NCI-H1048 (cell line): ENCODE data around the gene TUBA8.
"Not testable (repeated sequence)": the region's sequence is repeated elsewhere in the genome, so short reads cannot be mapped to it uniquely, and the experiment has no call there.

Experiments
- DNase-seq: peaks from one replicate; lab custom pipeline; 2025; lab: John Stamatoyannopoulos, UW

Gene TUBA8

GRCh38 chr22:18130699-18131429 is 20.3 kb downstream of the TUBA8 start:
- no peak for DNase-seq

- DNase-seq, result no peak
These were observed 22.8 kb downstream of the TUBA8 start for GRCh38 chr22:18133452-18133851.

DNA sequence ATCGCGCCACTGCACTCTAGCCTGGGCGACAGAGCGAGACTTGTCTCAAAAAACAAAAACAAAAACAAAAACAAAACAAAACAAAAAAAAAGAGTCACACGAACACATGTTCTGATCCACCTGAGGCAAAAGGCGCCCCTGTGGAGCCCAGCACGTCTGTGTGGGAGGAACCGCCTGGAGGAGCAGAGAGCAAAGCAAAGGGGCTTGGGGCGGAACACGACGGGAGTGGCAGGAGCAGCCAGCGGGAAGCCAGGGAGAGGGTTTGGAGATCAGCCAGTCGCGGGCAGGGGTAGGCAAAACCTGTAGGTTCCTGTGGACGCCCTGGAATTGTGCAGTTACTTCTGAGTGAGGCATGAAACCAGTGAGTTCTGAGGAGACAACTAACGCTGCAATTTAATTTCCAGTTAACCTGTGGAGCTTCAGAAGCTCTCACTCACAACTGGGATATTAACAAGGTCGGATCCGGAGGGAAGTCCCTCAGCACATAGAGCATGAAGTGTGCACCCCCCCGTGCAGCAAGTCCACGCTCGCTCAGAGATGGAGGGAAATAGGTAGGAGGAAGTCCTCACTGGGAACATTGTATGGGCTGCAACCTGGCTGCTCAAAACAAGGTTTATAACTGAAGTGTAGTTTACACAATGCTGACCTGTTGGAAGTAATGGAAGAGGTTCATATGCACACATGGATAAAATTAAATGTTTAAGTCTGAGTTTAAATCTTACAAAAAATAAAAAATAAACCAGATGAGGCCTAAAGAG is 26.1 kb downstream of the TUBA8 start:
- no peak for DNase-seq

DNA sequence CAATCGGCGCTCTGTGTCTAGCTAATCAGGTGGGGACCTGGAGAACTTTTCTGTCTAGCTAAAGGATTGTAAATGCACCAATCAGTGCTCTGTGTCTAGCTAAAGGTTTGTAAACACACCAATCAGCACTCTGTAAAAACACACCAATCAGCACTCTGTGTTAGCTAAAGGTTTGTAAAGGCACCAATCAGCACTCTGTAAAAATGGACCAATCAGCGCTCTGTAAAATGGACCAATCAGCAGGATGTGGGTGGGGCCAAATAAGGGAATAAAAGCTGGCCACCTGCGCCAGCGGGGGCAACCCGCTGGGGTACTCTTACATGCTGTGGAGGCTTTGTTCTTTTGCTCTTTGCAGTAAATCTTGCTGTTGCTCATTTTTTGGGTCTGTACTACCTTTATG is 30.4 kb downstream of the TUBA8 start:
- not testable (repeated sequence) for DNase-seq

- DNase-seq, result no peak
These were observed 33.5 kb downstream of the TUBA8 start for GRCh38 chr22:18144105-18144504.

DNA sequence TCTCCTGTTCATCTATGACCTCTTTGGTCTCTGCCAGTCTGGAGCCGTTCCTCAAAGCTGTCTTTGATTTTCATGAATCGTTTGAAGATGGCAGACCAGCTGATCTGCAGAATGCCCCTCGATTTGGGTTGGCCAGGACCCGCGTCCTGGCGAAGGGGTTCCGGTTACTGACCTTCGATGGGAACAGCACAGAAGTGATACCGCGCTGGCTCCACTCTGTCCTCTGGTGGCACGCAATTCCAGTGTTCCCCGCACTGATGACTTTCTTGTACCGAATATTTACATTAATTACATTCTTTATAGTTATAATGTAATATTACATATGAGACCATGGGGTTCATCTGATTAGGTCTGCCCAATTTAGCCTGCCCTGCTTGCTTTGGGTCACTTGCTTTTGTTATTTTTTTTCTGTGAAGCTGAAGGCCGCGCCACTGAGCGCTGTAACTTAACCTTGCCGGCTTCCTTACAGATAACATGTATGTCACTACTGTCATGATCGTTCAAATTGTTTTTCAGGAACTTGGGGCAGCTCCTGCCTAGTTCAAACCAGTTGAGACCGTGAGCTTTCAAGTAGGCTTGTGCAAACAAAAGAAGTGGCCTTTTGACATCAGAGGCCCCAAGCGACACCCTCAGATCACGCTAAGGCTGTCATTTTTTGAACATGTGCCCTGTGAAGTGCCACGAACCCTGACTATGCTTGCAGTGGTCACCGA is 35.2 kb downstream of the TUBA8 start:
- no peak for DNase-seq

DNA sequence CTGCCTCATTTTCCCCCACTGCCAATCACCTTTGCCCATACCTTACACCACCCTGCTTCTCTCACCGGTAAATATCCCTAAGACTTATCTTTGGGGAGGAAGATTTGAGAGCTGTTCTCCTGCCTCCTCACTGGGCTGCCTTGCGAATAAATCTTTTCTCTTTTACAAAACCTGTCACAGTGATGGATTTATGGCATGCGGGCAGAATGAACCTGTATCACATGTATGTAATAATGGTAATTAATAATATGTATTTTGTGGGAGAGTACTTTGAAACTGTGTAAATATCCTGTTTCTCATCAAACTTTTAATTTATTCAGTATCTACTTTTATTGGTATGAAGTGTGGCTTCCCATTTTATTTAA is 35.8 kb downstream of the TUBA8 start:
- no peak for DNase-seq

DNA sequence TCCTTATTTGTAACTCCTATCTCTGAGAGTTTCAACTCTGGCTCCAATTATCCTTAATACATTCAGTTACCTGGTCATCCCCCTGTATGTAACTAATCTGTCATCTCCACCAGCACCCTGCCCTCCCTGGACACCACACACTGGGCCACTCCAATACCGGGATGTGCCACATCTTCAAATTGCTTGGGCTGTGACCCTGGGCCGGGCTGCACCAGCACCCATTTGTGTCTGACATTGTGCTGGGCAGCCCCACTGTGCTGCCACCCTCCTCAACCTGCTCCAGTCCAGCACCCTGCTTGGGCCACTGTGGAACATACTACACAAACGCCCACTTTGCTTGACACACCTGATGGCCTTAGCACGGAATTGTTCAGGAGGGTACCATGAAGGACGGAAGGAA is 37.2 kb downstream of the TUBA8 start:
- no peak for DNase-seq

- DNase-seq, result no peak
These were observed 37.8 kb downstream of the TUBA8 start for GRCh38 chr22:18148293-18148965.

- DNase-seq, result no peak
These were observed 41.9 kb downstream of the TUBA8 start for GRCh38 chr22:18152519-18152918.

GRCh38 chr22:18154821-18155390 is 44.3 kb downstream of the TUBA8 start:
- no peak for DNase-seq

GRCh38 chr22:18155546-18155945 is 44.9 kb downstream of the TUBA8 start:
- DNase-seq, result not testable (repeated sequence)

DNA sequence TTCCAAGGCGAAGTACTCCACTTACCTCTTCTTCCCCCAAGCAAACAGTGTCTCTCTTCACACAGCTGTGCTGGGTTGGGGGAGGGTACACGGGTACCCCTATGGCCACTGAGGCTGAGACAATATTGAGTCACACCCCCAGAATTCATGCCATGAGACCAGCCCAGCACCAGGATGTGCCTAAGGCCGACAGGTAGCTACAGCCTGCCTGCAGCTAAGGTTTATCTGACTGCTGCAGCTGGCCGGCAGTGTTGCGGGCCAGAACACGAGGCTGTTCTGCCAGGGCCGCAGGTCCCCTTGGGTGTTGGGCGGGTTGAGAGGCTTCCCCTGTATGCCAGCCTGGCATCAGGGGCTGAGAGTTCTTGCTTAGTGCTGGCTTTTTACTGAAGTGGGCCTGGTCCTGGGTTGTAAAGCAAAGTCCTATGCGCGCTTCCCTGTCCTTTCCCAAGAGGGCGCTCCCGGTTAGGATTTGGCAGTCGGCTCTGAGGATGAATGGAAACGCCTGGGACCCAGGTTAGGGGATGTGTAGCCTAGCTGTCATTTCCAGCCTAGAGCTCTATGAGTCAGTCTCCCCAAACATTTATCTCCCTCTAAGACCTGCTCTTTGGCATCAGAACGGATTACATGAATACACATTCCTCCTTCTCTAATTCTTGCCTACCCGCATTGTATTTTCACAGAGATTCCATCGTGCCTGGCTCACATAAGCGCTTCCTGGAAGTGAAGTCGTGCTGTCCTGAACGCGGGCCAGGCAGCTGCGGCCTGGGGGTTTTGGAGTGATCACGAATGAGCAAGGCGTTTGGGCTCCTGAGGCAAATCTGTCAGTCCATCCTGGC is 46.5 kb downstream of the TUBA8 start:
- no peak for DNase-seq

DNA sequence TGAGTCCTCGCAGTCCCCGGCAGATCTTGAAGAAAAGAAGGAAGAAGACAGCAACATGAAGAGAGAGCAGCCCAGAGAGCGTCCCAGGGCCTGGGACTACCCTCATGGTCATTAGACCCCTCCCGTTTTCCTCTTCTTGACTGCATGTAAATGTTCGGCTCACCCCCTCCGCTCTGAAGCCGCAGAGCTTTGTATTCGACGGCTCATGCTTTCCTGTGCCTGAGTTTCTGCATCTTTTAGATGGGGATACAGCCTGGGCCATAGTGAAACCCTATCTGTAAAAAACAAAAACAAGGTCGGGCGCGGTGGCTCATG is 47.1 kb downstream of the TUBA8 start:
- no peak for DNase-seq

DNA sequence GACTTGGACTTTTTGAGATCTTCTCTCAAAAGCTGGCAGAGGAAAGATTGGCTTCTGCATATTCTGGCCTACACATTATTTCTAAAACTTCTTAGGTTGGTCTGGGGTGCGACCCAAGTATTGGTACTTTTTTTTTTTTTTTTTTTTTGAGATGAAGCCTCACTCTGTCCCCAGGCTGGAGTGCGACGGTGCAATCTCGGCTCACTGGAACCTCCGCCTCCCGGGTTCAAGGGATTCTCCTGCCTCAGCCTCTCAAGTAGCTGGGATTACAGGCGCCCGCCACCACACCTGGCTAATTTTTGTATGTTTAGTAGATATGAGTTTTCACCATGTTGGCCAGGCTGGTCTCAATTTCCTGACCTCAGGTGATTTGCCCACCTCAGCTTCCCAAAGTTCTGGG is 50.0 kb downstream of the TUBA8 start:
- DNase-seq, result not testable (repeated sequence)

GRCh38 chr22:18163843-18164242 is 53.2 kb downstream of the TUBA8 start:
- DNase-seq, result not testable (repeated sequence)

DNA sequence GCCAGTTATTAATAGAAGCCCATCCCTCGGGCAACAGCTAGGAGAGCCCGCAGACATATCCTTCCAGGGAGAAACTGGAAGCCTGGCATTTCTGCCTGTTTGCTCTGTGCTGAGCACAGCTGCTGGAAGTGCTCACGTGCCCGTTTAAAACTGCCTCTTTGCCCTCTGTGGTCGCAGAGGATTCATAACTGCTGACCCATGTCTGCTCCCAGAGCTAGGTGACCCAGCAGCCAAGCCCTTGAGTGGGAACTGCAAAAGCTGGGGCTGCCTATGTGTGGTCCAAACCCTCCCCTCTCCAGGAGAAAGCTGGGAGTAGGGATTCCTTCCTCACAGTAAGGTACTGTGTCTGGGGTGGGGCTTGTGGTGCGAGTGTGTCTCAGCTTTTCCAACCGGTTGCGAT is 54.0 kb downstream of the TUBA8 start:
- DNase-seq, result not testable (repeated sequence)

- not testable (repeated sequence) for DNase-seq
These were observed 54.7 kb downstream of the TUBA8 start for GRCh38 chr22:18165356-18165755.

DNA sequence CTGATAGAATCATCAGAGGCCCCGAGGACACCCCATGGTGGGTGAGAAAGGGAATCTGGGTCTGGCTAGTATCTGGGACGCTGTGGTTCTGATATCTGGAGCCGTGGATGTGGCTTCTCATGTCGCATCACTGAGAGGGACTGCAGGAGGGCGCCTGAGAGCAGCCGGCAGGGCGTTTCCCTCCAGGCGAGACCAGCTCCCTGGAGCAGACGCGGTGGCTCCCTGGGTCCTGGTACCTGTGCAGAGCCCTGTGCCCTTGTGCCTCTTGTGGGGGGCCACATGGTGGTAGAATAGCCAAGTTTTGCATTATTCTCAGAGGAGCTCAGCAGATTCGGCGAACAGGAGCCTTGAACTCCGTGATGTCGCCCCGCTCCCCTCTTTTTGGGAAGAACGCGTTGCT is 59.7 kb downstream of the TUBA8 start:
- not testable (repeated sequence) for DNase-seq

DNA sequence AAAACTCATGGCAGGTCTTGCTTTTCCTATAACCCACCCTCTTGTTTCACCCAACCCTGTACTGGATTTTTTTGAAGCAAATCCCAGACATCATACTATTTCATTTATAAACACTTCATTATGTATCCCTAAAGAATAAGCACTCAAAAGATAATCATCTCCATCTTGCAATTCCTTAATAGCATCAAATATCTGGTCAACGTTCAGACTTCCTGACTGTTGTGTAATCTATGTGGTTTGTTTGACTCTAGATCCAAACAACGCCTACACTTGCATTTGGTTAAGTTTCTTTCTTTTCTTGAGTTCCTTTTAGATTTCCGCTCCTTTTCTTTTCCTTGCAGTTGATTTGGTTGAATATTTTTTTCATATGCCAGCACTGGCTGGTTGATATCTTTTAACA is 61.6 kb downstream of the TUBA8 start:
- DNase-seq, result not testable (repeated sequence)

GRCh38 chr22:18172776-18173175 is 62.2 kb downstream of the TUBA8 start:
- not testable (repeated sequence) for DNase-seq
